MM.1S (cell line): Measurements from ENCODE around the gene COL20A1.

Source experiments
- DNase-seq: peaks from one replicate; pipeline ENCODE4 v3.0.0-alpha.2; 2015
- H2AFZ ChIP-seq: fragments of 300-600 bp; sonication (generic); 2 replicates; pipeline ENCODE4 v1.6.0; 2016; ENCODE audit warnings: antibody characterized with exemption, low read length
- H3F3A ChIP-seq: fragments of 300-600 bp; sonication (generic); 2 replicates; pipeline ENCODE4 v1.6.1; 2016; ENCODE audit warnings: mild to moderate bottlenecking, antibody characterized with exemption, low read length, moderate library complexity, mixed read lengths; ENCODE audit not compliant: insufficient read depth
- H3K27ac ChIP-seq: fragments of 300-600 bp; sonication (generic); 2 replicates; pipeline ENCODE4 v1.5.1; 2016; ENCODE audit warnings: mild to moderate bottlenecking, low read length
- H3K27me3 ChIP-seq: fragments of 300-600 bp; sonication (generic); replicated peaks from 2 replicates; pipeline ENCODE4 v1.6.0; 2016; ENCODE audit warnings: low read length; ENCODE audit not compliant: insufficient read depth
- H3K36me3 ChIP-seq: fragments of 300-600 bp; sonication (generic); replicated peaks from 2 replicates; pipeline ENCODE4 v1.6.1; 2016; ENCODE audit warnings: mild to moderate bottlenecking, low read length, mixed read lengths; ENCODE audit not compliant: insufficient read depth
- H3K4me1 ChIP-seq: fragments of 300-600 bp; sonication (generic); 2 replicates; pipeline ENCODE4 v1.6.1; 2016; ENCODE audit warnings: low read length, mixed read lengths
- H3K4me2 ChIP-seq: fragments of 300-600 bp; sonication (generic); 2 replicates; pipeline ENCODE4 v1.6.0; 2016; ENCODE audit warnings: low read depth, low read length
- H3K4me3 ChIP-seq: fragments of 300-600 bp; sonication (generic); 2 replicates; pipeline ENCODE4 v1.5.1; 2016; ENCODE audit warnings: low read length, mixed read lengths
- H3K79me2 ChIP-seq: fragments of 300-600 bp; sonication (generic); 2 replicates; pipeline ENCODE4 v1.6.1; 2016; ENCODE audit warnings: mixed run types, low read length, mixed read lengths
- H3K9ac ChIP-seq: fragments of 300-600 bp; sonication (generic); 2 replicates; pipeline ENCODE4 v1.6.1; 2016; ENCODE audit warnings: low read length, mixed read lengths
- H3K9me2 ChIP-seq: fragments of 300-600 bp; sonication (generic); replicated peaks from 2 replicates; pipeline ENCODE4 v1.6.1; 2016; ENCODE audit warnings: mild to moderate bottlenecking, low read length, mixed read lengths; ENCODE audit not compliant: insufficient read depth
- H3K9me3 ChIP-seq: fragments of 300-600 bp; sonication (generic); replicated peaks from 2 replicates; pipeline ENCODE4 v1.6.1; 2016; ENCODE audit warnings: mild to moderate bottlenecking, low read length, mixed read lengths; ENCODE audit not compliant: insufficient read depth
- H4K20me1 ChIP-seq: fragments of 300-600 bp; sonication (generic); 2 replicates; pipeline ENCODE4 v1.6.1; 2016; ENCODE audit warnings: mild to moderate bottlenecking, low read length, moderate library complexity, mixed read lengths; ENCODE audit not compliant: insufficient read depth
- CTCF ChIP-seq: fragments of 300-600 bp; sonication (generic); IDR thresholded peaks from 2 replicates; pipeline ENCODE4 v1.5.1; 2016; ENCODE audit warnings: antibody characterized with exemption, low read length, mixed read lengths
- EZH2 ChIP-seq: fragments of 300-600 bp; sonication (generic); optimal IDR thresholded peaks from 2 replicates; pipeline ENCODE3; 2017; ENCODE audit warnings: low read depth, mild to moderate bottlenecking, antibody characterized with exemption, low read length, mixed read lengths
- EZH2phosphoT487 ChIP-seq: fragments of 300-600 bp; sonication (generic); IDR thresholded peaks from 2 replicates; pipeline ENCODE4 v1.6.1; 2018; ENCODE audit warnings: antibody characterized with exemption, low read length

Gene COL20A1

GRCh38 chr20:63315240-63315689, 22.3 kb downstream of the COL20A1 start:
- Histone ChIP-seq H3K9me3 (no peaks in the 10 kb centered on the region), H3K27me3 (peaks cover 90% of the 10 kb centered on the region), H3K9ac (no peak overlapping the region), H3K36me3 (no peaks in the 10 kb centered on the region), H3K9me2 (no peaks in the 10 kb centered on the region), H3K79me2 (no peaks in the 10 kb centered on the region), H4K20me1 (no peaks in the 10 kb centered on the region), H3K4me2 (no peak overlapping the region), H2AFZ (no peak overlapping the region), H3F3A (no peaks in the 10 kb centered on the region), H3K4me3 (no peak overlapping the region), H3K4me1 (no peaks in the 10 kb centered on the region), H3K27ac (no peak overlapping the region)
- TF ChIP-seq EZH2phosphoT487 (no peak), CTCF (no peak), EZH2 (no peak)
- DNase-seq: no peak

- H3K9me2 ChIP-seq: no peaks in the 10 kb centered on the region
Observed at GRCh38 chr20:63315731-63316491, 22.9 kb downstream of the COL20A1 start.

GRCh38 chr20:63316502-63316921, 23.5 kb downstream of the COL20A1 start:
- Histone ChIP-seq H3K27me3 (peaks cover 90% of the 10 kb centered on the region), H2AFZ (no peak overlapping the region), H3K36me3 (no peaks in the 10 kb centered on the region), H3K4me1 (no peaks in the 10 kb centered on the region), H3K4me2 (no peak overlapping the region), H3K9me2 (no peaks in the 10 kb centered on the region), H3K79me2 (no peaks in the 10 kb centered on the region), H3K9ac (no peak overlapping the region), H3K27ac (no peak overlapping the region), H3K4me3 (no peak overlapping the region), H3F3A (no peaks in the 10 kb centered on the region), H4K20me1 (no peaks in the 10 kb centered on the region), H3K9me3 (no peaks in the 10 kb centered on the region)
- no peak for TF ChIP-seq CTCF
- TF ChIP-seq EZH2phosphoT487: no peak
- no peak for TF ChIP-seq EZH2
- no peak for DNase-seq

More at GRCh38 chr20:63315731-63316491, 22.9 kb downstream of the COL20A1 start:
- Histone ChIP-seq H3K9ac (no peak overlapping the region), H3K4me3 (no peak overlapping the region), H3K9me3 (no peaks in the 10 kb centered on the region), H3F3A (no peaks in the 10 kb centered on the region), H4K20me1 (no peaks in the 10 kb centered on the region), H2AFZ (no peak overlapping the region), H3K27ac (no peak overlapping the region), H3K4me2 (no peak overlapping the region), H3K79me2 (no peaks in the 10 kb centered on the region), H3K36me3 (no peaks in the 10 kb centered on the region), H3K27me3 (peaks cover 90% of the 10 kb centered on the region), H3K4me1 (no peaks in the 10 kb centered on the region)
- no peak for DNase-seq
- TF ChIP-seq EZH2 (no peak), EZH2phosphoT487 (no peak), CTCF (no peak)
